ENCODE data around the gene IL13. TPM values are rescaled to one million over a fixed set of nuclear protein-coding genes. Genes with fewer than 3 reads are reported as not detected.

Gene IL13
- total RNA-seq, 1 experiment from 2014 or later, result not detected

DNA sequence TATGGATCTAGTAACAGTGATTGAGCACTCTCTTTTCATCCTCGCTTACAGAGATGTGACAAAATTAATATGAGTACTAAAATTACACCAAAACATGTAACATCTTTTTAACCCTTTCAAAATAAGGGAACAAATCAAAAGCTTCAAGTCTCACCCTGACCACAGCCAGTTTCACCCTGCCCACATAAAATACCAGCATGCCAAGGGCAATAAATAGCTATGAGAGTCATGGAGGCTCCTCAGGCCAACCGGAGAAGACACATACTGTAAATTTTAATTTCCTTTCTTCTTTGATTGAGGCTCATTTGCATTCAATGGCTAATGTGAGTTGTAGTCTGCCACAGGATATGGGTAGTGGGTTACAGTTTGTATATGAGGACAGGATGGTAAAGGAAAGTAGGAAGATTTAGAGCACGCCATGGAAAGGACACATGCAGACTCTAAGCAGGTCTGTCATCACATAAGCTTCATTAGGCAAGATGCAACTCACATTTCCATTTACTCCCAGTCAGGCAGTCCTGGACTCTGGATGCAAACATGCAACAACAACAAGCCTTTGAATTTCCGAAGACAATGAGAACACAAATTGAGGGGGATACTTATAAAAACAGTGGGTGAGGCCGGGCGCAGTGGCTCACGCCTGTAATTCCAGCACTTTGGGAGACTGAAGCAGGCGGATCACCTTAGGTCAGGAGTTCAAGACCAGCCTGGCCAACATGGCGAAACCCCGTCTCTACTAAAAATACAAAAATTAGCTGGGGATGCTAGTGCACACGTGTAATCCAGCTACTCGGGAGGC is 27.1 kb downstream of the IL13 start:
- Histone ChIP-seq H2BK12ac (ENCODE audit: insufficient read length, low read depth, low read length) (no peak overlapping the region), H3K79me2 (ENCODE audit: insufficient read depth, low read length) (no peaks in the 10 kb centered on the region), H2BK15ac (ENCODE audit: low read depth, low read length) (no peak overlapping the region), H2BK5ac (ENCODE audit: insufficient read length, low read length) (no peak overlapping the region), H3K4me1 (ENCODE audit: insufficient read depth, low read length) (no peaks in the 10 kb centered on the region), H4K91ac (ENCODE audit: insufficient read length, low read depth, low read length) (no peak overlapping the region), H3K4ac (ENCODE audit: low read depth, low read length) (no peak overlapping the region), H2BK120ac (ENCODE audit: low read depth, low read length, poor library complexity, severe bottlenecking) (no peak overlapping the region), H3K18ac (ENCODE audit: insufficient read length, low read depth, low read length) (no peak overlapping the region), H3K9me3 (ENCODE audit: control insufficient read depth, low read depth, low read length) (no peaks in the 10 kb centered on the region), H3K27me3 (ENCODE audit: insufficient read depth, low read length) (no peaks in the 10 kb centered on the region), H2BK20ac (ENCODE audit: low read depth, low read length, poor library complexity, severe bottlenecking) (no peak overlapping the region), H2AFZ (ENCODE audit: low read length) (no peak overlapping the region), H3K9ac (ENCODE audit: extremely low read depth, insufficient read length, low read length) (no peak overlapping the region), H2AK5ac (ENCODE audit: insufficient read length, low read length) (no peak overlapping the region), H3K27ac (ENCODE audit: insufficient read length, low read depth, low read length) (no peak overlapping the region), H4K8ac (replicated peaks; ENCODE audit: insufficient read length, low read depth, low read length) (no peak overlapping the region), H3K79me1 (ENCODE audit: insufficient read depth, low read depth, low read length, poor library complexity, severe bottlenecking) (no peaks in the 10 kb centered on the region), H3K23ac (ENCODE audit: insufficient read length, low read depth, low read length) (no peak overlapping the region), H4K5ac (ENCODE audit: insufficient read length, low read depth, low read length) (no peak overlapping the region), H3K4me2 (ENCODE audit: insufficient read depth, insufficient read length, low read length) (no peak overlapping the region), H3T11ph (ENCODE audit: low read length) (no peak overlapping the region), H3K56ac (ENCODE audit: insufficient read length, low read depth, low read length) (no peak overlapping the region), H4K20me1 (ENCODE audit: control insufficient read depth, insufficient read depth, insufficient read length) (no peaks in the 10 kb centered on the region), H3K14ac (ENCODE audit: insufficient read depth, low read length) (no peak overlapping the region), H3K23me2 (ENCODE audit: insufficient read length, low read depth, low read length, poor library complexity, severe bottlenecking) (no peaks in the 10 kb centered on the region)
- Mint-ChIP-seq H3K4me3 (no peak overlapping the region), H3K36me3 (ENCODE audit: insufficient read depth in 1 of 3, low read depth in 3 of 3) (no peaks in the 10 kb centered on the region), H3K27me3 (ENCODE audit: low read depth) (no peaks in the 10 kb centered on the region), H3K9me3 (no peaks in the 10 kb centered on the region), H3K4me1 (peaks cover under 1 to 5% of the 10 kb centered on the region in 2 experiments; a peak in 1 of 4 replicates), H3K27ac (0 out of 7 replicates have a peak overlapping the region, but pooled peaks of 1 of the 3 experiments have one; percentile 14)
- DNase-seq, result no peak
- TF ChIP-seq, protein P1, sequence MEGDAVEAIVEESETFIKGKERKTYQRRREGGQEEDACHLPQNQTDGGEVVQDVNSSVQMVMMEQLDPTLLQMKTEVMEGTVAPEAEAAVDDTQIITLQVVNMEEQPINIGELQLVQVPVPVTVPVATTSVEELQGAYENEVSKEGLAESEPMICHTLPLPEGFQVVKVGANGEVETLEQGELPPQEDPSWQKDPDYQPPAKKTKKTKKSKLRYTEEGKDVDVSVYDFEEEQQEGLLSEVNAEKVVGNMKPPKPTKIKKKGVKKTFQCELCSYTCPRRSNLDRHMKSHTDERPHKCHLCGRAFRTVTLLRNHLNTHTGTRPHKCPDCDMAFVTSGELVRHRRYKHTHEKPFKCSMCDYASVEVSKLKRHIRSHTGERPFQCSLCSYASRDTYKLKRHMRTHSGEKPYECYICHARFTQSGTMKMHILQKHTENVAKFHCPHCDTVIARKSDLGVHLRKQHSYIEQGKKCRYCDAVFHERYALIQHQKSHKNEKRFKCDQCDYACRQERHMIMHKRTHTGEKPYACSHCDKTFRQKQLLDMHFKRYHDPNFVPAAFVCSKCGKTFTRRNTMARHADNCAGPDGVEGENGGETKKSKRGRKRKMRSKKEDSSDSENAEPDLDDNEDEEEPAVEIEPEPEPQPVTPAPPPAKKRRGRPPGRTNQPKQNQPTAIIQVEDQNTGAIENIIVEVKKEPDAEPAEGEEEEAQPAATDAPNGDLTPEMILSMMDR (conservative IDR thresholded peaks at IDR 0.05), result no peak
- WGBS (ENCODE audit: extremely low coverage, insufficient read length, low lambda C conversion rate), result no CpG with 5 or more reads among the region's 12 CpGs

All from H9 (cell line).